Right atrium auricular region (tissue), 2 donors: Measurements from ENCODE around the gene RTN4RL1. TPM values are rescaled to one million over a fixed set of nuclear protein-coding genes. Genes with fewer than 3 reads are reported as not detected.

Source experiments
- DNase-seq: peaks from one replicate; pipeline ENCODE4 v3.0.0-alpha.2; 2019; ENCODE audit warnings: low spot score
- H3K27ac ChIP-seq, 2 donors: fragments of 200-600 bp; sonication (generic); 1 replicate in 1 of 2; 2 replicates in 1 of 2; pipeline ENCODE4 v1.5.1; 2016 to 2019
- H3K27me3 ChIP-seq, 2 donors: fragments of 200-600 bp; sonication (generic); one replicate each; pipeline versions ENCODE4 v1.5.1 to v1.6.0; 2017 to 2019
- H3K36me3 ChIP-seq: fragments of 200-600 bp; sonication (generic); one replicate; pipeline ENCODE4 v1.5.1; 2016
- H3K4me1 ChIP-seq, 2 donors: fragments of 200-600 bp; sonication (generic); one replicate each; pipeline versions ENCODE4 v1.5.1 to v1.6.0; 2017 to 2019
- H3K4me3 ChIP-seq, 2 donors: fragments of 200-600 bp; sonication (generic); 1 replicate in 1 of 2; 2 replicates in 1 of 2; pipeline ENCODE4 v1.5.1; 2017 to 2019; ENCODE audit warnings: mild to moderate bottlenecking in 1 of 2, moderate library complexity in 1 of 2
- H3K9me3 ChIP-seq, 2 donors: fragments of 200-600 bp; sonication (generic); one replicate each; pipeline ENCODE4 v1.5.1; 2019
- total RNA-seq, 2 donors: library from RNA; depleted of rRNA; stranded (reverse); fragments of >200 nt; gene quantifications; one replicate each; pipeline ENCODE4 v1.1.0, GENCODE V29; 2016
- TF ChIP-seq, protein P1 (sequence below), 2 donors: fragments of 200-600 bp; sonication (generic); IDR thresholded peaks; one replicate each; pipeline ENCODE4 v1.5.1; 2019; ENCODE audit warnings: antibody characterized with exemption in 2 of 2

The RTN4RL1 gene
- total RNA-seq, 2 donors from 2014 or later: 1.8 to 5.0 TPM

DNA sequence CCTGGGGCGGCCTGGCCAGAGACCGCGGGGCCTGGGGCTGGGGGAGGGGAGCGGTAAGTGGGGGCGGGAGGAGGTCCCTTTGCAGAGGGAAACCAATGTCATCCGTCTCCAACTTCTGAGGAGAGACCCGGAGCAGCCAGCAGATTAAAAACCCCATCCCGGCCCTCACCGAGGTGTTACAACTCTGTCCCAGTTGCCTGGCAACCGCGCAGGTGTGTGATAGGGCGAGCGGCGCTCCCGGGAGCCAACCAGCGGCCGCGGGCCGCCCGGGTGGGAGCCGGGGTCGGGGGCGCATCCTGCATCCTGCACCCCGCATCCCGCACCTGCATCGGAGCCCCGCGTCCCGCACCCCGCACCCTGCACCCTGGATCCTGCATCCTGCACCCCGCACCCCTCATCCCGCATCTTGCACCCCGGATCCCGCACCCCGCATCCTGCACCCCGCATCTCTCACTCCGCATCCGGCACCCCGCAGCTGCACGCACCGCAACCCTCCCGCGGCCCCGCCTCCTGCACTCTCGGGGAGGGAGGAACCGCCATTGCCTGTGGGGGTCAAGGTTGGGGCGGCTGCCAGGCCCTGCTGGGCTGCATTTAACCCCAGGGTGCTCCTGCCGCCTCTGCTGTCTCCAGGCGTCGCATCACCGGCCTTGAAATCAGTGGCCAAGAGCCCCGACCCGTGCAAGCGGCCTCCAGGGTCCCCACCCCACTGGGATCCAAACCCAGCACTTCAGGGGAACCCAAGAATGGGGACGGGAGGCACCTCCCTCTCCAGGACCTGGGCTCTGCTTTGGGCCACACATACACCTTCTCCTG, 47.3 kb downstream of the RTN4RL1 start:
- DNase-seq: no peak
- TF ChIP-seq, protein P1, sequence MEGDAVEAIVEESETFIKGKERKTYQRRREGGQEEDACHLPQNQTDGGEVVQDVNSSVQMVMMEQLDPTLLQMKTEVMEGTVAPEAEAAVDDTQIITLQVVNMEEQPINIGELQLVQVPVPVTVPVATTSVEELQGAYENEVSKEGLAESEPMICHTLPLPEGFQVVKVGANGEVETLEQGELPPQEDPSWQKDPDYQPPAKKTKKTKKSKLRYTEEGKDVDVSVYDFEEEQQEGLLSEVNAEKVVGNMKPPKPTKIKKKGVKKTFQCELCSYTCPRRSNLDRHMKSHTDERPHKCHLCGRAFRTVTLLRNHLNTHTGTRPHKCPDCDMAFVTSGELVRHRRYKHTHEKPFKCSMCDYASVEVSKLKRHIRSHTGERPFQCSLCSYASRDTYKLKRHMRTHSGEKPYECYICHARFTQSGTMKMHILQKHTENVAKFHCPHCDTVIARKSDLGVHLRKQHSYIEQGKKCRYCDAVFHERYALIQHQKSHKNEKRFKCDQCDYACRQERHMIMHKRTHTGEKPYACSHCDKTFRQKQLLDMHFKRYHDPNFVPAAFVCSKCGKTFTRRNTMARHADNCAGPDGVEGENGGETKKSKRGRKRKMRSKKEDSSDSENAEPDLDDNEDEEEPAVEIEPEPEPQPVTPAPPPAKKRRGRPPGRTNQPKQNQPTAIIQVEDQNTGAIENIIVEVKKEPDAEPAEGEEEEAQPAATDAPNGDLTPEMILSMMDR (IDR thresholded peaks at IDR 0.05): no peak
- Histone ChIP-seq H3K9me3 (no peaks in the 10 kb centered on the region), H3K4me1 (peaks cover 0 to 16% of the 10 kb centered on the region in 2 donors), H3K4me3 (peak overlapping the region; percentile 18 to 35), H3K27me3 (no peaks in the 10 kb centered on the region), H3K27ac (peak overlapping the region in 1 of 2 donors; percentile 31), H3K36me3 (no peaks in the 10 kb centered on the region)

DNA sequence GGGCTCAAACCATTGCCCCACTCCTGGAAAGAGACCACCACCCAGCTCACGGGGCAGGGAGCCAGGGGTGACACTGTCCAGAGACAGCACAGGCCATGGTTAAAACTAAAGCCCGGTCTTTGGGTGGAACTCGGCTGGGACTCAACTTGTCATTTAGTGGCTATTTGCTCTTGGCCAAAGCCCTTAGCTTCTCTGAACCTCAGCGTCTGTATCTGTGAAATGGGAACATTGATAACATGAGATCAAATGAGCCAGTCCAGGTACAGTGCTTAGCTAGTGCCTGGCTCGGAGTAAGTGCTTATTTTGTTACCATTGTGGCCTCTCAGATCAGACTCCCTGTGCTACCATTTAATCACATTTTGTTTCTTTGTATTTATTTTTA, 48.5 kb downstream of the RTN4RL1 start:
- no peak overlapping the region for H3K27ac ChIP-seq
- H3K9me3 ChIP-seq: no peaks in the 10 kb centered on the region
- DNase-seq: no peak
- H3K4me1 ChIP-seq: peaks cover 0 to 22% of the 10 kb centered on the region in 2 donors
- H3K27me3 ChIP-seq: no peaks in the 10 kb centered on the region
- H3K4me3 ChIP-seq: no peak overlapping the region
- TF ChIP-seq, protein P1 (IDR thresholded peaks at IDR 0.05): no peak
- no peaks in the 10 kb centered on the region for H3K36me3 ChIP-seq

DNA sequence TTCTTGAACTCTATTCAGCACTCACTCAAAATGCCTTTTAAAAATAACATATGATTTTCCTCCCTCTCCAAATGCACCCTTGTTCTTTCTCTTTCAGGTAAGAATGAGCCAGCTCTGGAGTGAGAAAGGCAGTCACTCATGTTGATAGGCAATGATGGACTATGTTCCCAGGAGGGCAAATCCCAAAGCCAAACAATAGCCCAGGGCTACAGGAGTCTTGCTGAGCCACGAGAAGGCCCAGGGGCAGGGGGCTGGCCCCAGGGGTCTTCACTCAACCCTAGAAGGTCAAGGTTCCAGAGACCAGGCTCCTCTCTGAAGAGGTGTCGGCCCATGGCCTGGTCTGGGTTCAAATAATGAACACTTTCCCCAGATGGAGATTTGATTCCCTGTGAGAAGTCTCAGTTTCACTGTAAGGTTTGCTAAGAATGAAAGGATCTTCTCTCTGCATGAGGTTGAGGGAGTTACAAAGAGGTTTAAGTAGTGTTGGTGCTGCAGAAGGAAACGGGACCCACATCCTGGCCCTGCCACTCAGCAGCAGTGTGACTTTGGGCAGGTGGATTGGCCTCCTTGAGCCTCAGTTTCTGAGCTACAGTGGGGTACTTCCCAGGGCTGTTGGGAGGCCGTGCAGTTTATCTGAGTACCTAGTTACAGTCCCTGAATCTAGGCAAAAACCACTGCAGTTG, 49.0 kb downstream of the RTN4RL1 start:
- DNase-seq: no peak
- Histone ChIP-seq H3K4me1 (peaks cover 0 to 22% of the 10 kb centered on the region in 2 donors), H3K27ac (no peak overlapping the region), H3K27me3 (no peaks in the 10 kb centered on the region), H3K4me3 (no peak overlapping the region), H3K36me3 (no peaks in the 10 kb centered on the region), H3K9me3 (no peaks in the 10 kb centered on the region)
- TF ChIP-seq, protein P1 (IDR thresholded peaks at IDR 0.05): no peak

DNA sequence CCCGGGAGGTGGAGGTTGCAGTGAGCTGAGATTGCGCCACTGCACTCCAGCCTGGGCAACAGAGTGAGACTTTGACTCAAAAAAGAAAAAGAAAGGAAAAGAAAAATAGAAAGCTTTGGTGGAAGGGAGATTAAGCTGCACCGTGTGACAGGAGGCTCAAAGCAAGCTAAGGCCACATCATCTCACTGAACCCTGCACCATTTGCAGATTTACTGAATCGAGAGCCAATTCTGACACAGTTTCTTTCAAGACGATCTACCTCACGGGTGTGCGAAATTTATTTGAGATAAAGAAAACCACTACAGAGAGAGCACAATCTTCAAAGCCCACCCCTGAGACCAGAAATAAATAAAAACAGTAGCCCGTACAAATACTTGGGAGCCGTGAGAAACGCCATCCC, 49.6 kb downstream of the RTN4RL1 start:
- Histone ChIP-seq H3K4me3 (no peak overlapping the region), H3K27me3 (no peaks in the 10 kb centered on the region), H3K4me1 (peaks cover 0 to 26% of the 10 kb centered on the region in 2 donors), H3K27ac (no peak overlapping the region), H3K9me3 (no peaks in the 10 kb centered on the region), H3K36me3 (no peaks in the 10 kb centered on the region)
- DNase-seq: no peak
- TF ChIP-seq, protein P1 (IDR thresholded peaks at IDR 0.05): no peak

DNA sequence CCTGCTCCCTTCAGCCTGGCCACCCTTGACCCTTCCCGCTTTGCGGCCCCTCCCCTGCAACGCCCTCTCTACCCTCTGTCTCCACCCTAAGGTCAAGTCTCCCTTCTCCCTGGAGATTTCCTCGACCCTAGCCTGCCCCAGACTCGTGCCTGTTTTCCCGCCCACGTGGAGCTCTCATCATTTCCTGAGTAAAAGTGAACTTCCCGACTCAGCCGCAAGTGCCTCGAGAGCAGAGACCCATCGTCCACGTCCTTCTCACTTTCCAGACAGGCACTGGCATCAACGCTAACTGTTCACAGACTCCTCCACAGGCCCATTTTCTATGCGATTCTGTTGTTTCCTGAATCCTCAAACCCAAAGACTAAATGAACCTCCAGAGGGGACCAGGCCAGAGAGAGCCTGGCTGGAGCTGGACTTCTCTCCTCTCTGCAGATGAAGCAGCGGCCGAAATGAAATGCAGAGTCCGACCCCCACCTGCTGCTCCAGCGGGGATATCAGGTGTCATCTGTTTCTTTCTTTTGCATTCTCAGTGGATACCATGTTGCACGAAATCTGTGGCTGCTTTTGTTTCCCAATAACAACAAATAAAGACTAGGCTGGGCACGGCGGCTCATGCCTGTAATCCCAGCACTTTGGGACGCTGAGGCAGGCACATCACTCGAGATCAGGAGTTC, 52.5 kb downstream of the RTN4RL1 start:
- Histone ChIP-seq H3K27ac (no peak overlapping the region), H3K27me3 (no peaks in the 10 kb centered on the region), H3K4me1 (peaks cover 0 to 27% of the 10 kb centered on the region in 2 donors), H3K36me3 (no peaks in the 10 kb centered on the region), H3K4me3 (no peak overlapping the region), H3K9me3 (no peaks in the 10 kb centered on the region)
- DNase-seq: no peak
- TF ChIP-seq, protein P1 (IDR thresholded peaks at IDR 0.05): no peak
